Measurements from ENCODE around the gene RAPGEF4. TPM values are rescaled to one million over a fixed set of nuclear protein-coding genes. Genes with fewer than 3 reads are reported as not detected.

RAPGEF4 gene
- total and polyA plus RNA-seq, 9 of the 15 experiments (the other 6 are each of a cell fraction or from before 2014, with no cell fraction given) = 0.04 to 0.33 (median 0.13) TPM; not detected in 6

DNA sequence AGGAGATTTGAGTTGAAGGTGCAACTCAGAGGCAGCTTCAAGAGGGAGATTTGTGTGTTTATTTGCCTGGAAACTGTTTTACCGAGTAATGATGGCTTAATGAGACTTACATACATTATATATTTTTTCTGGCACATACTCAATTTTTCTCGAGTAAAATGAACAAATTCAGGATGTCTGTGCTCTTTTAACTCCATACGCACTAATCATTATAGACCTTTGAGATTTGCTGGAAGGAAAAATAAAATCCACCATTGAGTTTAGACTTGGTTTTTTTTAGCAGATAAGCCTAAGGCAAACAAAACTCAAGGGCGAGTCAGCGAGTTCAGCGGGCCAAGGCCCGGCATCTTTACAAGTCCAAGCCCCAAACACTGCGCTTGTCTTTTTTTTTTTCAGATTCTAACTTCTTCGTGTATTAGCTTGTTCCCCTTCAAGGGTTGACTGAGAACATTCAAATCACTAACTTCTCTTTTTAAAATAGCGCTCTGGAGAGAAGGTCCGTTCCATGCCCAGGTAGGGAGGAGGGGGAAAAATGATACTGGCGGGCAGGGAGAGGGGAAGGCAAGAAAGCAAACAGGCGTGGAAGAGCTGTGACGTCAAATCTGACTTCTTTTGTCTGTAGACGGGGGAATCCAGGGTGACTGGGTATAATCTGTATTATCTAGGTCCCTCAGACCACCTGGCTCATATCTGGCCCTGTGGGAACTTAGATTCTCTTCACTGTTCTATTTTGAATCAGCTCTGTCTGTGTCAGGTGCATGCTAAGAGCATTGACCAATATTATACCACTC, 267.3 kb downstream of the RAPGEF4 start (continued):
- TF ChIP-seq, protein P1, sequence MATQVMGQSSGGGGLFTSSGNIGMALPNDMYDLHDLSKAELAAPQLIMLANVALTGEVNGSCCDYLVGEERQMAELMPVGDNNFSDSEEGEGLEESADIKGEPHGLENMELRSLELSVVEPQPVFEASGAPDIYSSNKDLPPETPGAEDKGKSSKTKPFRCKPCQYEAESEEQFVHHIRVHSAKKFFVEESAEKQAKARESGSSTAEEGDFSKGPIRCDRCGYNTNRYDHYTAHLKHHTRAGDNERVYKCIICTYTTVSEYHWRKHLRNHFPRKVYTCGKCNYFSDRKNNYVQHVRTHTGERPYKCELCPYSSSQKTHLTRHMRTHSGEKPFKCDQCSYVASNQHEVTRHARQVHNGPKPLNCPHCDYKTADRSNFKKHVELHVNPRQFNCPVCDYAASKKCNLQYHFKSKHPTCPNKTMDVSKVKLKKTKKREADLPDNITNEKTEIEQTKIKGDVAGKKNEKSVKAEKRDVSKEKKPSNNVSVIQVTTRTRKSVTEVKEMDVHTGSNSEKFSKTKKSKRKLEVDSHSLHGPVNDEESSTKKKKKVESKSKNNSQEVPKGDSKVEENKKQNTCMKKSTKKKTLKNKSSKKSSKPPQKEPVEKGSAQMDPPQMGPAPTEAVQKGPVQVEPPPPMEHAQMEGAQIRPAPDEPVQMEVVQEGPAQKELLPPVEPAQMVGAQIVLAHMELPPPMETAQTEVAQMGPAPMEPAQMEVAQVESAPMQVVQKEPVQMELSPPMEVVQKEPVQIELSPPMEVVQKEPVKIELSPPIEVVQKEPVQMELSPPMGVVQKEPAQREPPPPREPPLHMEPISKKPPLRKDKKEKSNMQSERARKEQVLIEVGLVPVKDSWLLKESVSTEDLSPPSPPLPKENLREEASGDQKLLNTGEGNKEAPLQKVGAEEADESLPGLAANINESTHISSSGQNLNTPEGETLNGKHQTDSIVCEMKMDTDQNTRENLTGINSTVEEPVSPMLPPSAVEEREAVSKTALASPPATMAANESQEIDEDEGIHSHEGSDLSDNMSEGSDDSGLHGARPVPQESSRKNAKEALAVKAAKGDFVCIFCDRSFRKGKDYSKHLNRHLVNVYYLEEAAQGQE (IDR thresholded peaks at IDR 0.05; ENCODE audit: borderline replicate concordance) = no peak
- TF ChIP-seq, protein P1 (CRISPR knock-in tag; IDR thresholded peaks at IDR 0.05; ENCODE audit: low read depth) = no peak
- no peak for TF ChIP-seq ZNF583 (CRISPR knock-in tag; IDR thresholded peaks at IDR 0.05)
- TF ChIP-seq MTA1 (IDR thresholded peaks at IDR 0.05; ENCODE audit: borderline replicate concordance) = no peak
- TF ChIP-seq MYBL2 (IDR thresholded peaks at IDR 0.05; ENCODE audit: low read depth) = no peak
- no peak for TF ChIP-seq MYBL2 (CRISPR knock-in tag; IDR thresholded peaks at IDR 0.05; ENCODE audit: borderline replicate concordance)
- TF ChIP-seq, protein P2, sequence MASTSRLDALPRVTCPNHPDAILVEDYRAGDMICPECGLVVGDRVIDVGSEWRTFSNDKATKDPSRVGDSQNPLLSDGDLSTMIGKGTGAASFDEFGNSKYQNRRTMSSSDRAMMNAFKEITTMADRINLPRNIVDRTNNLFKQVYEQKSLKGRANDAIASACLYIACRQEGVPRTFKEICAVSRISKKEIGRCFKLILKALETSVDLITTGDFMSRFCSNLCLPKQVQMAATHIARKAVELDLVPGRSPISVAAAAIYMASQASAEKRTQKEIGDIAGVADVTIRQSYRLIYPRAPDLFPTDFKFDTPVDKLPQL (IDR thresholded peaks at IDR 0.05; ENCODE audit: extremely low read depth, insufficient read length) = no peak
- no peak for TF ChIP-seq PCBP2 (IDR thresholded peaks at IDR 0.05; ENCODE audit: low read depth, low read length, poor library complexity, severe bottlenecking)

Data from K562 (cell line).